OCI-LY3 (cell line): ENCODE data around the gene RFTN1.

Source experiments
- H2AFZ ChIP-seq: fragments of 200-600, 300-600 bp; shearing (Covaris generic); 2 replicates; pipeline ENCODE4 v1.6.0; 2014; ENCODE audit warnings: antibody characterized with exemption, low read depth, low read length
- H3K27ac ChIP-seq: fragments of 200-600, 300-600 bp; sonication (generic); 2 replicates; pipeline ENCODE4 v1.5.1; 2014; ENCODE audit warnings: mild to moderate bottlenecking, low read length, moderate library complexity, mixed read lengths
- H3K27me3 ChIP-seq: fragments of 200-600, 300-600 bp; sonication (generic); 2 replicates; pipeline ENCODE4 v1.6.1; 2014; ENCODE audit warnings: low read depth, low read length, mixed read lengths
- H3K36me3 ChIP-seq: fragments of 200-600, 300-600 bp; sonication (generic); replicated peaks from 2 replicates; pipeline ENCODE3; 2014; ENCODE audit warnings: low read depth, low read length, mixed read lengths
- H3K4me1 ChIP-seq: fragments of 300-600, 200-600 bp; sonication (generic); 2 replicates; pipeline ENCODE4 v1.6.1; 2014; ENCODE audit warnings: low read length, mixed read lengths
- H3K4me2 ChIP-seq: fragments of 200-600, 300-600 bp; sonication (generic); 2 replicates; pipeline ENCODE4 v1.6.1; 2014; ENCODE audit warnings: low read length, mixed read lengths
- H3K4me3 ChIP-seq: fragments of 300-600, 200-600 bp; sonication (generic); 2 replicates; pipeline ENCODE4 v1.5.1; 2014; ENCODE audit warnings: antibody characterized with exemption, mild to moderate bottlenecking, low read length, moderate library complexity
- H3K79me2 ChIP-seq: fragments of 300-600, 200-600 bp; shearing (Covaris generic); 2 replicates; pipeline ENCODE4 v1.6.1; 2014; ENCODE audit warnings: mild to moderate bottlenecking, low read length, mixed read lengths
- H3K9ac ChIP-seq: fragments of 300-600, 200-600 bp; shearing (Covaris generic); 2 replicates; pipeline ENCODE4 v1.6.0; 2014; ENCODE audit warnings: mild to moderate bottlenecking, low read length, moderate library complexity
- H3K9me3 ChIP-seq: fragments of 200-600, 300-600 bp; shearing (Covaris generic); 2 replicates; pipeline ENCODE4 v1.6.1; 2014; ENCODE audit warnings: low read length, mixed read lengths; ENCODE audit not compliant: insufficient read depth
- H4K20me1 ChIP-seq: fragments of 200-600, 300-600 bp; sonication (generic); 2 replicates; pipeline ENCODE4 v1.6.1; 2016; ENCODE audit warnings: low read length, mixed read lengths; ENCODE audit not compliant: insufficient read depth
- EZH2phosphoT487 ChIP-seq: fragments of 200-600 bp; shearing (Covaris generic); IDR thresholded peaks from 2 replicates; pipeline ENCODE4 v1.6.1; 2018; ENCODE audit warnings: antibody characterized with exemption, mixed run types, low read depth
- TF ChIP-seq, protein P1 (sequence below): fragments of 200-600, 300-600 bp; sonication (generic); IDR thresholded peaks from 2 replicates; pipeline ENCODE4 v1.5.1; 2014; ENCODE audit warnings: antibody characterized with exemption, low read length, low read depth

The RFTN1 gene

DNA sequence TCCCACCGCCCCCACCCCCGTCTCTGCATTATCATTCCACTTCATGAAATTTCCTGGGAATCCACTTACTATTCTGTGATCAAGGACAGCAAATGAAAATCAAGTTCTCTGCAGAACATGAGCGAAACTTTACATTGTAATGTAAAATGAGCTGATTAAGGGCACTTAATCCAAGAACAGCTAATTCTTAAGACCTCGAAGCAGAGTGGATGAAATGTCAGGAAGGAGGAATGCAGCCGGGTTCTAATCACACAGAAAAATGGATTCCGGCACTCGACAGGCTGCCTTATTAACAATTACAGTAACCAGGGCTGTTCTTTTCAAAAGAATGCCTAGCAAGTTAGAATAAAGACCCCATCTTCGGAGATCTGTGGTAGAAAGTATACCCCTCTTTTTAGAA lies 57.5 kb downstream of the RFTN1 start:
- Histone ChIP-seq H4K20me1 (peaks cover 96% of the 10 kb centered on the region), H3K79me2 (peaks cover 93% of the 10 kb centered on the region), H3K4me3 (no peak overlapping the region), H3K4me2 (no peak overlapping the region), H3K9me3 (no peaks in the 10 kb centered on the region), H3K9ac (no peak overlapping the region), H3K27me3 (no peaks in the 10 kb centered on the region), H2AFZ (no peak overlapping the region), H3K4me1 (no peaks in the 10 kb centered on the region), H3K36me3 (peaks cover 50% of the 10 kb centered on the region), H3K27ac (no peak overlapping the region)
- no peak for TF ChIP-seq EZH2phosphoT487
- TF ChIP-seq, protein P1, sequence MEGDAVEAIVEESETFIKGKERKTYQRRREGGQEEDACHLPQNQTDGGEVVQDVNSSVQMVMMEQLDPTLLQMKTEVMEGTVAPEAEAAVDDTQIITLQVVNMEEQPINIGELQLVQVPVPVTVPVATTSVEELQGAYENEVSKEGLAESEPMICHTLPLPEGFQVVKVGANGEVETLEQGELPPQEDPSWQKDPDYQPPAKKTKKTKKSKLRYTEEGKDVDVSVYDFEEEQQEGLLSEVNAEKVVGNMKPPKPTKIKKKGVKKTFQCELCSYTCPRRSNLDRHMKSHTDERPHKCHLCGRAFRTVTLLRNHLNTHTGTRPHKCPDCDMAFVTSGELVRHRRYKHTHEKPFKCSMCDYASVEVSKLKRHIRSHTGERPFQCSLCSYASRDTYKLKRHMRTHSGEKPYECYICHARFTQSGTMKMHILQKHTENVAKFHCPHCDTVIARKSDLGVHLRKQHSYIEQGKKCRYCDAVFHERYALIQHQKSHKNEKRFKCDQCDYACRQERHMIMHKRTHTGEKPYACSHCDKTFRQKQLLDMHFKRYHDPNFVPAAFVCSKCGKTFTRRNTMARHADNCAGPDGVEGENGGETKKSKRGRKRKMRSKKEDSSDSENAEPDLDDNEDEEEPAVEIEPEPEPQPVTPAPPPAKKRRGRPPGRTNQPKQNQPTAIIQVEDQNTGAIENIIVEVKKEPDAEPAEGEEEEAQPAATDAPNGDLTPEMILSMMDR = no peak

DNA sequence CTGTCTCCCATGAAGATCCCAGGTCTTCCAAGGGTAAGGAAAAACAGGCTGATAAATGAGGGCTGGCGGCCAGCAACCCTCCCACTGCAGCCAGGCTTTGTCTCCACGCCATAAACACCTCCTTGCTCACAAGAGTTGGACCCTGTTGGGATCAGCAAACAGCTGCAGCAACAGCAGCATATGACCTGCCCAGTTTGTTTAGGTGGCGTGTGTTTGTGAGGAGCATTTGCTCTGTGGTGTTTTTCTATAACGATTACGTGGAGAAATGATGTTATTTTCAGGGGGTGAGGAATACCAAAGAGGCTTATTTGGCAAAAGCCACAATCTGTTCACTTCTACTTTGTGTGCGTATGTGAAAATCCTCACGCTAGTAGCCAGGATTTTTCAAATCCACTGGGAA lies 58.5 kb downstream of the RFTN1 start:
- no peaks in the 10 kb centered on the region for H3K9me3 ChIP-seq
- no peaks in the 10 kb centered on the region for H3K27me3 ChIP-seq
- peaks cover 52% of the 10 kb centered on the region for H3K36me3 ChIP-seq
- no peak overlapping the region for H3K27ac ChIP-seq
- no peak overlapping the region for H3K4me3 ChIP-seq
- TF ChIP-seq EZH2phosphoT487 = no peak
- TF ChIP-seq, protein P1 = no peak
- H2AFZ ChIP-seq = no peak overlapping the region
- H3K4me2 ChIP-seq = no peak overlapping the region
- no peaks in the 10 kb centered on the region for H3K4me1 ChIP-seq
- peaks cover 96% of the 10 kb centered on the region for H4K20me1 ChIP-seq
- H3K79me2 ChIP-seq = peaks cover 93% of the 10 kb centered on the region
- H3K9ac ChIP-seq = no peak overlapping the region

- Histone ChIP-seq H3K27me3 (no peaks in the 10 kb centered on the region), H3K9ac (no peak overlapping the region), H3K9me3 (no peaks in the 10 kb centered on the region), H3K4me3 (no peak overlapping the region), H4K20me1 (peaks cover 99% of the 10 kb centered on the region), H2AFZ (no peak overlapping the region), H3K36me3 (peaks cover 60% of the 10 kb centered on the region), H3K27ac (no peak overlapping the region), H3K4me2 (no peak overlapping the region), H3K79me2 (peaks cover 94% of the 10 kb centered on the region), H3K4me1 (no peaks in the 10 kb centered on the region)
- TF ChIP-seq, protein P1 = no peak
- no peak for TF ChIP-seq EZH2phosphoT487
Measured at GRCh38 chr3:16452261-16452660, 61.2 kb downstream of the RFTN1 start.

GRCh38 chr3:16449369-16449768 lies 64.1 kb downstream of the RFTN1 start:
- no peak overlapping the region for H3K4me2 ChIP-seq
- no peak overlapping the region for H3K9ac ChIP-seq
- peaks cover 97% of the 10 kb centered on the region for H4K20me1 ChIP-seq
- peaks cover 93% of the 10 kb centered on the region for H3K79me2 ChIP-seq
- TF ChIP-seq, protein P1 = no peak
- TF ChIP-seq EZH2phosphoT487 = no peak
- peaks cover 67% of the 10 kb centered on the region for H3K36me3 ChIP-seq
- H3K27ac ChIP-seq = no peak overlapping the region
- H3K4me1 ChIP-seq = no peaks in the 10 kb centered on the region
- H2AFZ ChIP-seq = no peak overlapping the region
- no peak overlapping the region for H3K4me3 ChIP-seq
- no peaks in the 10 kb centered on the region for H3K9me3 ChIP-seq
- no peaks in the 10 kb centered on the region for H3K27me3 ChIP-seq
